GM12801 (cell line): ENCODE results near the gene THG1L.

Source experiments
- CTCF ChIP-seq: IDR thresholded peaks from one replicate; pipeline ENCODE4 v1.5.1; 2011; ENCODE audit warnings: control low read depth; ENCODE audit not compliant: insufficient read length; ENCODE audit errors: extremely low read depth

The THG1L gene

GRCh38 chr5:157731272-157732129 lies at the start of gene THG1L:
Gene THG1L, plus strand, starts transcription at chr5:157731420. Its CDS starts 21 bp downstream, at chr5:157731441.
- TF ChIP-seq CTCF: no peak

GRCh38 chr5:157682257-157682656 lies 49.0 kb upstream of the THG1L start:
- TF ChIP-seq CTCF: no peak

- no peak for TF ChIP-seq CTCF
Measured at GRCh38 chr5:157687198-157687554, 44.0 kb upstream of the THG1L start.

- no peak for TF ChIP-seq CTCF
Measured at GRCh38 chr5:157689942-157690689, 41.1 kb upstream of the THG1L start.

- TF ChIP-seq CTCF: no peak
Measured at GRCh38 chr5:157690690-157691433, 40.4 kb upstream of the THG1L start.

- no peak for TF ChIP-seq CTCF
Measured at GRCh38 chr5:157703736-157704135, 27.5 kb upstream of the THG1L start.

GRCh38 chr5:157708866-157709265 lies 22.4 kb upstream of the THG1L start:
- no peak for TF ChIP-seq CTCF
